ENCODE results near the gene PDCD6IP. TPM values are rescaled to one million over a fixed set of nuclear protein-coding genes. Genes with fewer than 3 reads are reported as not detected.

The PDCD6IP gene, protein sequence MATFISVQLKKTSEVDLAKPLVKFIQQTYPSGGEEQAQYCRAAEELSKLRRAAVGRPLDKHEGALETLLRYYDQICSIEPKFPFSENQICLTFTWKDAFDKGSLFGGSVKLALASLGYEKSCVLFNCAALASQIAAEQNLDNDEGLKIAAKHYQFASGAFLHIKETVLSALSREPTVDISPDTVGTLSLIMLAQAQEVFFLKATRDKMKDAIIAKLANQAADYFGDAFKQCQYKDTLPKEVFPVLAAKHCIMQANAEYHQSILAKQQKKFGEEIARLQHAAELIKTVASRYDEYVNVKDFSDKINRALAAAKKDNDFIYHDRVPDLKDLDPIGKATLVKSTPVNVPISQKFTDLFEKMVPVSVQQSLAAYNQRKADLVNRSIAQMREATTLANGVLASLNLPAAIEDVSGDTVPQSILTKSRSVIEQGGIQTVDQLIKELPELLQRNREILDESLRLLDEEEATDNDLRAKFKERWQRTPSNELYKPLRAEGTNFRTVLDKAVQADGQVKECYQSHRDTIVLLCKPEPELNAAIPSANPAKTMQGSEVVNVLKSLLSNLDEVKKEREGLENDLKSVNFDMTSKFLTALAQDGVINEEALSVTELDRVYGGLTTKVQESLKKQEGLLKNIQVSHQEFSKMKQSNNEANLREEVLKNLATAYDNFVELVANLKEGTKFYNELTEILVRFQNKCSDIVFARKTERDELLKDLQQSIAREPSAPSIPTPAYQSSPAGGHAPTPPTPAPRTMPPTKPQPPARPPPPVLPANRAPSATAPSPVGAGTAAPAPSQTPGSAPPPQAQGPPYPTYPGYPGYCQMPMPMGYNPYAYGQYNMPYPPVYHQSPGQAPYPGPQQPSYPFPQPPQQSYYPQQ
- 120 to 151 TPM (median 138 TPM) in 5 replicates for total RNA-seq (2022; extraction: Qiagen RNA extraction)

DNA sequence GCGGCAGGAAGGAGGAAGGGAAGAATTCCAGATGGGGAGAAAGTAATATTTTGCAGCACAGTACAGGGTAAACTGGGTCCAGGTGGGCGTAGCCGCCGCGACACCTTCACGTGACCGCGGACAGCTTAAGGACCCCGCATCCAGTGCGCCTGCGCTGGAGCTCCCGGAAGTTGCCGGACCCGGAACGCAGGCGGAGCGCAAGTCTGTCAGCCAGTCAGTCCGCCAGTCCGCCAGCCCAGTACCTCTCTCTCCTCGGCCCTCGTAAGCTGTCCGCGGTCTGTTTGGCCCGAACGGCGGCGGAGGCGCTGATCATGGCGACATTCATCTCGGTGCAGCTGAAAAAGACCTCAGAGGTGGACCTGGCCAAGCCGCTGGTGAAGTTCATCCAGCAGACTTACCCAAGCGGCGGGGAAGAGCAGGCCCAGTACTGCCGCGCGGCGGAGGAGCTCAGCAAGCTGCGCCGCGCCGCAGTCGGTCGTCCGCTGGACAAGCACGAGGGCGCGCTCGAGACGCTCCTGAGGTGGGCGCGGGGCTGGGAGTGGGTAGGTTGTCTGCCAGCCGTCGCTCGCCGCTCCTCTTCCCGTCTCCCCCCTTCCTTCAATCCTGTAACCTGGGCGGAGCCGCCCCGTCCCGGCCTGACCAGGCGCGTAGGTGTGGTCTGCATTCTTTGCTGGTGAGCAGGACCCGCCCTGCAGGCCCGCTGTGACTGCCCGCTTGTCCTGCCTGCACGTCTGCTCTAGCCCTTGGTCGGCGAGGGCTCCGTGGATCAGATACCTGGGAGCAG, at the start of gene PDCD6IP:
PDCD6IP (plus strand) TSS at position 213 of the 784 bp plus-strand sequence; CDS start at position 312, 99 bp downstream.

Other genes starting within 250 kb of the PDCD6IP start
- 13.1 to 22.3 TPM (median 19.9 TPM) in 5 replicates for gene CLASP2, start 80.4 kb upstream of the PDCD6IP start, total RNA-seq (2022; extraction: Qiagen RNA extraction)

All from A549 treated with dexamethasone at 1 μM for 4 hours (cell line).